Omental fat pad (tissue), 4 donors: ENCODE results near the gene HAGH. TPM values are rescaled to one million over a fixed set of nuclear protein-coding genes. Genes with fewer than 3 reads are reported as not detected.
A peak's percentile ranks its signal among the peaks of the same experiment; 100 is the strongest.
"Not testable (repeated sequence)": the region's sequence is repeated elsewhere in the genome, so short reads cannot be mapped to it uniquely, and the experiment has no call there.

Experiments
- ATAC-seq: fragments of 150-250 bp; one replicate; pipeline ENCODE4 v1.9.1; 2016; ENCODE audit warnings: mild to moderate bottlenecking, moderate library complexity; ENCODE audit not compliant: low FRiP score
- DNase-seq: peaks from one replicate; pipeline ENCODE4 v3.0.0-alpha.2; 2019; ENCODE audit warnings: low spot score
- total RNA-seq, 4 donors: library from RNA; depleted of rRNA; stranded (reverse); fragments of >200 nt; gene quantifications; one replicate each; pipeline ENCODE4 v1.1.0, GENCODE V29; 2016
- TF ChIP-seq, protein P1 (sequence below), 3 donors: fragments of 450-650 bp; IDR thresholded peaks; one replicate each; pipeline ENCODE4 v1.5.1; 2016 to 2017; ENCODE audit warnings: antibody characterized with exemption in 3 of 3, mild to moderate bottlenecking in 3 of 3, moderate library complexity in 2 of 3

The HAGH gene
- 100 to 1,000 TPM in 1 of 4 donors, 10 to 100 TPM in 3; 69.8 to 130 (median 81.5) TPM for total RNA-seq

DNA sequence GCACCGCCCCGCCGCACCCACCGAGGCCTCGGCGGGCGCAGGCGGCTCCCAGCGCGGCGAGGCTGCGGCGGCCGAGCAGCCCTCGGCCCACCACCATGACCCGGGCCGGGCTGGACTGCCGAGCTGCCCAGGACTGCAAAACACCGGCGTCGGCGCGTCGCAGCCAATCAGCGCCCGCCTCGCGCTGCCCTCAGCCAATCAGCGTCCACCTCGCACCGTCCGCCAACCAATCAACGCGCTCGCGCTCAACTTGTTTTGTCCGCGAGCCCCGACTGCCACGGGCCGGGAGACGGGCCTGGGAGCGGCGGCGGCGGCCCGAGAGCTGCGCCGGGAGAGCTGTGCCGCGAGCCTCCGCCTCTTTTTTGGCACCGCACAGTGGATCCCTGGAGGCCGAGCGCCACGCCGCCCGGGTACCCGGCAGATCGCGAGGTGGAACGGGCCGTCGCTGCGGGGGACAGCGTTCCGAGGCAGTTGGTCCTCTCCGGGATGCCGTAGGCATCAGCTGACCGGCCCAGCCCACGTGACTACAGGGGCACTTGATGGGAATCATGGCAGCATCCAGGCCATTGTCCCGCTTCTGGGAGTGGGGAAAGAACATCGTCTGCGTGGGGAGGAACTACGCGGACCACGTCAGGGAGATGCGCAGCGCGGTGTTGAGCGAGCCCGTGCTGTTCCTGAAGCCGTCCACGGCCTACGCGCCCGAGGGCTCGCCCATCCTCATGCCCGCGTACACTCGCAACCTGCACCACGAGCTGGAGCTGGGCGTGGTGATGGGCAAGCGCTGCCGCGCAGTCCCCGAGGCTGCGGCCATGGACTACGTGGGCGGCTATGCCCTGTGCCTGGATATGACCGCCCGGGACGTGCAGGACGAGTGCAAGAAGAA is at the start of gene HAGH, which contains the start of gene FAHD1:
HAGH (minus strand) TSS at position 135 of the 883 bp plus-strand sequence; CDS start at position 97, 38 bp downstream.
FAHD1 (plus strand) TSS at position 516 of the 883 bp plus-strand sequence; CDS start at position 549, 33 bp downstream.
- DNase-seq (peak; percentile 92), ATAC-seq (peak; percentile 90)
- TF ChIP-seq, protein P1, sequence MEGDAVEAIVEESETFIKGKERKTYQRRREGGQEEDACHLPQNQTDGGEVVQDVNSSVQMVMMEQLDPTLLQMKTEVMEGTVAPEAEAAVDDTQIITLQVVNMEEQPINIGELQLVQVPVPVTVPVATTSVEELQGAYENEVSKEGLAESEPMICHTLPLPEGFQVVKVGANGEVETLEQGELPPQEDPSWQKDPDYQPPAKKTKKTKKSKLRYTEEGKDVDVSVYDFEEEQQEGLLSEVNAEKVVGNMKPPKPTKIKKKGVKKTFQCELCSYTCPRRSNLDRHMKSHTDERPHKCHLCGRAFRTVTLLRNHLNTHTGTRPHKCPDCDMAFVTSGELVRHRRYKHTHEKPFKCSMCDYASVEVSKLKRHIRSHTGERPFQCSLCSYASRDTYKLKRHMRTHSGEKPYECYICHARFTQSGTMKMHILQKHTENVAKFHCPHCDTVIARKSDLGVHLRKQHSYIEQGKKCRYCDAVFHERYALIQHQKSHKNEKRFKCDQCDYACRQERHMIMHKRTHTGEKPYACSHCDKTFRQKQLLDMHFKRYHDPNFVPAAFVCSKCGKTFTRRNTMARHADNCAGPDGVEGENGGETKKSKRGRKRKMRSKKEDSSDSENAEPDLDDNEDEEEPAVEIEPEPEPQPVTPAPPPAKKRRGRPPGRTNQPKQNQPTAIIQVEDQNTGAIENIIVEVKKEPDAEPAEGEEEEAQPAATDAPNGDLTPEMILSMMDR (IDR thresholded peaks at IDR 0.05) = no peak

DNA sequence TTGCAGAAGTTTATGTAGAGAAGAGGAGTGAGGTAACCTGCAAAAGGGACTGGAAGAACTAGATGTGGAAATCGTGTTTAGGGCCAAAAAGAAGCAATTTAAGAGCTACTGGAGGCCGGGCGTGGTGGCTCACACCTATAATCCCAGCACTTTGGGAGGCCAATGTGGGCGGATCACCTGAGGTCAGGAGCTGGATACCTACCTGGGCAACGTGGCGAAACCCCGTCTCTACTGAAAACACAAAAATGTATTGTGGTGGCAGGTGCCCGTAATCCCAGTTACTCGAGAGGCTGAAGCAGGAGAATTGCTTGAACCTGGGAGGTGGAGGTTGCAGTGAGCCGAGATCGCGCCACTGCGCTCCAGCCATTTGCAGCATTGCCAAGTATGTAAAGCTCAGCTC is 49.4 kb upstream of the HAGH start:
- DNase-seq, ATAC-seq: not testable (repeated sequence)

DNA sequence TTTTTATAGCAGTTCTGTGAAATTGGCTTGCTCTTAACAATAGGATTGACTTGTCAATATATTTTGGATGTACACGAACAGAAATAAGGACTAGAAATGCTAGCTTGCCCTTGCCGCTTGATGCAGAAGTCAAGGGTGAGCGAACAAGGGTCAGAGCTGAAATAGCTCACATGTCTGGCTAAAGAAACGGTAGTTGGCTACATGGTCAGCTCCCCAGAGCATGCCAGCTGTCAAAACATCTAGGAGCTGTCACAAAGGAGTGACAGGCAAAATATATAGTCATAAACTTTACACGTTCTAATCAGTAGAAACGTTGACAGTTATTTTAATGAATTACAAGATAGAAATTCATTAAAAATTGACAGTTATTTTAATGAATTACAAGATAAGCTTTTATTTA is 48.2 kb upstream of the HAGH start:
- no peak for ATAC-seq
- no peak for DNase-seq
- TF ChIP-seq, protein P1 (IDR thresholded peaks at IDR 0.05) = no peak

DNA sequence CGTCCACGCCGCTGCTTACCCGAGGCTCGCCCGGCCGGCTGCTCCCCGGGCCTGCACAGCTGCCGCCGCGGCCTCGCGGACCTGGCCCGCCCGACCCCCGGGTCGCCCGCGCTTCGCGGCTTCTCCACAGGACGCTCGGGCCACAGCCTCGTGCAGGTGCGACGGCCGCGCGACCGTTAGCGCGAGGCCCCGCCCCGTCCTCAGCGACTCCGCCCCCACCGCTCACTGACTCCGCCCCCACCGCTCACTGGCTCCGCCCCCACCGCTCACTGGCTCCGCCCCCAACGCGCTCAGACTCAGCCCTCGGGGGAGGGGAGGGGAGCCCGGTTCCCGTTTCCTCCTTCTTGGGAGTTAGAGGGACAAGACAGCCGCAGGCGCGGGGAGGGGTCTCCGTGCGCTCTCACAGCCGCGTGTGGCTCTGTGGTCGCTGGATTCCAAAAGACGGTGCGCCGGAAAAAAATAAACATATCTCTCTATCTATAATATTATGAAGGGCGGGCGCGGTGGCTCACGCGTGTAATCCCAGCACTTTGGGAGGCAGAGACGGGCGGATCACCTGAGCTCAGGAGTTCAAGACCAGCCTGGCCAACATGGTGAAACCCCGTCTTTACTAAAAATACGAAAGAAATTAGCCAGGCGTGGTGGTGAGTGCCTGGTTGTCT is 45.5 kb upstream of the HAGH start, which contains the start of gene MEIOB:
MEIOB (minus strand) TSS at position 191 of the 662 bp plus-strand sequence. CDS start 3,989 bp downstream, outside the sequence.
- peak; percentile 30 for DNase-seq
- peak; percentile 90 for ATAC-seq
- TF ChIP-seq, protein P1 (IDR thresholded peaks at IDR 0.05) = no peak

DNA sequence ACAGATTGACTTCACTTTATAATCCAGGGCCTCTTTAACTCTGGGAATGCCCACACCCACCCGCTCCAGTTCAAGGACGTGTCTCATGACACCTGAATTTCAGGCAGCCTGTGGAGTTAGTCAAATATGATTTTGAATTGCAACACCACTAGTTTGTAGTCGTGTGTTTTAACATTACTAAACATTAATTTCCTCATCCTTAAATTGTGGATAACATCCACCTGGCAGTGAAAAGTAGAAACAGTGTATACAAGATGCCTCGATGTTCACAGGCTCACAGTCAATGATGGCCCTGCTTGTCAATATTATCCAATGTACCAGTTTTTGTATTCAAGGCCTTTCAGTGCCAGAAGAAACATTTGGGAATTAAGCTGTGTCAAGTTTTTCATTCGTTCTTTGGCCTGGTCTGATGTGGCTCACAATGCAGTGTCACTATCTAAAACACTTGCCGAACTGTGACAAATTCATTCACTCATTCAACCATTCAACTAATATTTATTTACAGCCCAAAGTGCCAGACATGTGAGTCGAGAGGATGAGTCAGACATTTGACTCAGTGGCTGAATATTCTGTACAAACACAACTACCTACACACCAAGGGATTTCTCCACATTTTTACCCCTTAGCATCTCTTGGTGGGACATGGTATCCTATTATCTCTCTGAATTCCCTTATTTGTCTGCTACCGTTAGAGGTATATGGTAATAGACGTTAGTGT is 43.9 kb upstream of the HAGH start:
- TF ChIP-seq, protein P1 (IDR thresholded peaks at IDR 0.05) = no peak
- no peak for ATAC-seq
- no peak for DNase-seq

DNA sequence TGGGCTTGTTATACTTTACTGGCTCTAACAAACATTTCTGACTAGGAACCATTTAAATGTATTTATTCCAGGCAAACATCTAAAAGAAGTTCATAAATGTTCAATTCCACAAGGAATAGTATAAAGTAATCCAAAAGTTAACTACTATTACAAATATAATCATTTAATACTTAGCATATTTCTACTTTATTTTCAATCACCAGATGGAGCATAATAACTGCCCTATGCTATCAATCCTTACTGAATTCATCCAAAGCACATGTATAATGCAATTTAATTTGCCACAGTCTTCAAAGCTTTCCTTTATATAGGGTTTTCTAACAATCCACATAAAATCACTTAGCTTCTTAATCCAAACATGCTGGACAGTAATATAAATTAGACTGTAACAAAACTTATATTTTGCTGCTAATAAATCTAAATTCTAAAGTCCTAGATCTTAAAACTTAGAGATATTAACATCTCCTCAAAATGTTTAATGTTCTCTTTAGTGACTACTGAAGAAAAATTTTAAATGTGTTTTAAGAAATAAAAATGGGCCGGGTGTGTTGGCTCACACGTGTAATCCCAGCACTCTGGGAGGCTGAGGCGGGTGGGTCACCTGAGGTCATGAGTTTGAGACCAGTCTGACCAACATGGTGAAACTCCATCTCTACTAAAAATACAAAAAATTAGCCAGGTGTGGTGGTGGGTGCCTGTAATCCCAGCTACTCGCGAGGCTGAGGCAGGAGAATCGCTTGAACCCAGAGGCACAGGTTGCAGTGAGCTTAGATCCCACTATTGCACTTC is 39.5 kb upstream of the HAGH start:
- DNase-seq (no peak), ATAC-seq (no peak)
- TF ChIP-seq, protein P1 (IDR thresholded peaks at IDR 0.05) = no peak
